ENCODE results near the gene ADPRHL1. TPM values are rescaled to one million over a fixed set of nuclear protein-coding genes. Genes with fewer than 3 reads are reported as not detected.

ADPRHL1 gene
- total RNA-seq, 3 donors from 2014 or later (not counting 1 experiment from before 2014, with no cell fraction given), result 0.56 to 0.93 (median 0.72) TPM

GRCh38 chr13:113460599-113460998, 7.3 kb upstream of the ADPRHL1 start:
- no peak overlapping the region for H3K4me3 ChIP-seq (ENCODE audit: low read length)
- DNase-seq (no peak), ATAC-seq (no peak)
- H3K36me3 ChIP-seq (ENCODE audit: control insufficient read depth, insufficient read depth, low read length), result peaks cover 27% of the 10 kb centered on the region
- no peak for TF ChIP-seq CTCF (IDR thresholded peaks at IDR 0.05)
- no peak overlapping the region for H3K27ac ChIP-seq (ENCODE audit: low read length)
- H3K4me1 ChIP-seq (ENCODE audit: control insufficient read depth, insufficient read depth, low read length), result peaks cover 3% of the 10 kb centered on the region
- H3K27me3 Mint-ChIP-seq (ENCODE audit: low read depth in 2 of 2), result no peaks in the 10 kb centered on the region
- H3K9me3 ChIP-seq (ENCODE audit: control insufficient read depth, insufficient read depth, low read length), result no peaks in the 10 kb centered on the region
- no peaks in the 10 kb centered on the region for H3K9me3 Mint-ChIP-seq
- H3K27ac Mint-ChIP-seq, result no peak overlapping the region
- no peaks in the 10 kb centered on the region for H3K27me3 ChIP-seq (ENCODE audit: control insufficient read depth, insufficient read depth, low read length)
- no peak overlapping the region for H3K4me3 Mint-ChIP-seq
- H3K4me1 Mint-ChIP-seq, result peaks cover 7 to 12% of the 10 kb centered on the region in 2 donors
- WGBS (ENCODE audit: insufficient coverage), result 95% methylated on average over 14 of the region's 14 CpGs
- intact Hi-C loops (cut with micrococcal nuclease), result no loop called here
- no peaks in the 10 kb centered on the region for H3K36me3 Mint-ChIP-seq

- Histone ChIP-seq H3K4me3 (ENCODE audit: low read length) (no peak overlapping the region), H3K36me3 (ENCODE audit: control insufficient read depth, insufficient read depth, low read length) (peaks cover 31% of the 10 kb centered on the region), H3K27ac (ENCODE audit: low read length) (no peak overlapping the region), H3K9me3 (ENCODE audit: control insufficient read depth, insufficient read depth, low read length) (no peaks in the 10 kb centered on the region), H3K4me1 (ENCODE audit: control insufficient read depth, insufficient read depth, low read length) (no peaks in the 10 kb centered on the region), H3K27me3 (ENCODE audit: control insufficient read depth, insufficient read depth, low read length) (no peaks in the 10 kb centered on the region)
- intact Hi-C loops (cut with micrococcal nuclease), result no loop called here
- WGBS (ENCODE audit: insufficient coverage), result 92% methylated on average over 14 of the region's 14 CpGs
- ATAC-seq, result no peak
- no peak for DNase-seq
- Mint-ChIP-seq H3K4me1 (peaks cover 2 to 7% of the 10 kb centered on the region in 2 donors), H3K27me3 (ENCODE audit: low read depth in 2 of 2) (no peaks in the 10 kb centered on the region), H3K27ac (no peak overlapping the region), H3K4me3 (no peak overlapping the region), H3K9me3 (no peaks in the 10 kb centered on the region), H3K36me3 (no peaks in the 10 kb centered on the region)
- no peak for TF ChIP-seq CTCF (IDR thresholded peaks at IDR 0.05)
These were observed 6.8 kb upstream of the ADPRHL1 start for GRCh38 chr13:113460064-113460555.

GRCh38 chr13:113458253-113459065, 5.2 kb upstream of the ADPRHL1 start:
- H3K27me3 ChIP-seq (ENCODE audit: control insufficient read depth, insufficient read depth, low read length), result no peaks in the 10 kb centered on the region
- 89% methylated on average over 23 of the region's 23 CpGs for WGBS (ENCODE audit: insufficient coverage)
- no peak overlapping the region for H3K4me3 Mint-ChIP-seq
- H3K36me3 ChIP-seq (ENCODE audit: control insufficient read depth, insufficient read depth, low read length), result peaks cover 34% of the 10 kb centered on the region
- H3K36me3 Mint-ChIP-seq, result no peaks in the 10 kb centered on the region
- intact Hi-C loops (cut with micrococcal nuclease), result no loop called here
- no peaks in the 10 kb centered on the region for H3K9me3 Mint-ChIP-seq
- no peak overlapping the region for H3K4me3 ChIP-seq (ENCODE audit: low read length)
- H3K9me3 ChIP-seq (ENCODE audit: control insufficient read depth, insufficient read depth, low read length), result no peaks in the 10 kb centered on the region
- DNase-seq, result peak in 1 of 2 donors; percentile 14
- no peaks in the 10 kb centered on the region for H3K4me1 ChIP-seq (ENCODE audit: control insufficient read depth, insufficient read depth, low read length)
- TF ChIP-seq CTCF (IDR thresholded peaks at IDR 0.05), result no peak
- H3K27me3 Mint-ChIP-seq (ENCODE audit: low read depth in 2 of 2), result no peaks in the 10 kb centered on the region
- no peak overlapping the region for H3K27ac ChIP-seq (ENCODE audit: low read length)
- no peak overlapping the region for H3K27ac Mint-ChIP-seq
- no peak for ATAC-seq
- H3K4me1 Mint-ChIP-seq, result peaks cover 0 to 2% of the 10 kb centered on the region in 2 donors

Data from natural killer cell (primary cell).